Thyroid gland (tissue), 4 donors: Measurements from ENCODE around the gene FAM98A. TPM values are rescaled to one million over a fixed set of nuclear protein-coding genes. Genes with fewer than 3 reads are reported as not detected.

Experiments used
- DNase-seq, 2 donors: peaks; one replicate each; pipeline ENCODE4 v3.0.0-alpha.2; 2019
- H3K27ac ChIP-seq, 3 donors: fragments of 200-600 bp; sonication (generic); 1 replicate in 2 of 3; 2 replicates in 1 of 3; pipeline ENCODE4 v1.5.1; 2016 to 2019; ENCODE audit warnings: mild to moderate bottlenecking in 1 of 3, moderate library complexity in 1 of 3
- H3K27me3 ChIP-seq: fragments of 200-600 bp; sonication (generic); one replicate; pipeline ENCODE4 v1.5.1; 2019
- H3K36me3 ChIP-seq, 2 donors: fragments of 200-600 bp; sonication (generic); one replicate each; pipeline ENCODE4 v1.5.1; 2016 to 2019
- H3K4me1 ChIP-seq, 2 donors: fragments of 200-600 bp; sonication (generic); one replicate each; pipeline ENCODE4 v1.5.1; 2017 to 2019
- H3K4me3 ChIP-seq, 3 donors: fragments of 200-600 bp; sonication (generic); replicated peaks in 1 of 3; 1 replicate in 2 of 3; 2 replicates in 1 of 3; pipeline ENCODE4 v1.5.1; 2016; ENCODE audit warnings: mild to moderate bottlenecking in 1 of 3
- H3K9me3 ChIP-seq: fragments of 200-600 bp; sonication (generic); one replicate; pipeline ENCODE4 v1.5.1; 2017
- CTCF ChIP-seq, 6 experiments: fragments of 200-600 bp in 3 of 6; fragments of 450-650 bp in 3 of 6; sonication (generic) in 3 of 6; IDR thresholded peaks; one replicate each; pipeline ENCODE4 v1.5.1; 2016 to 2019; ENCODE audit warnings: antibody characterized with exemption in 6 of 6, mild to moderate bottlenecking in 2 of 6, inconsistent platforms in 1 of 6, moderate library complexity in 1 of 6
- POLR2A ChIP-seq, 2 donors: fragments of 450-650 bp; IDR thresholded peaks; one replicate each; pipeline ENCODE4 v1.6.1; 2017; ENCODE audit warnings: antibody characterized with exemption in 2 of 2, mild to moderate bottlenecking in 2 of 2, moderate library complexity in 1 of 2
- WGBS, 2 donors: methylation state at CpG; one replicate each; pipeline ENCODE4 v1.1.5; 2017; 5-methylcytosine and 5-hydroxymethylcytosine counted together
- intact Hi-C: fragments of 100-400 bp; cut with DNase I; formaldehyde crosslinking; loops from one replicate; pipeline ENCODE4 v1.15.1; 2023
- total RNA-seq, 4 donors: library from RNA; depleted of rRNA; stranded (reverse); fragments of >200 nt; gene quantifications; one replicate each; pipeline ENCODE4 v1.2.3, GENCODE V29; 2016

Gene FAM98A
- total RNA-seq, 4 donors from 2014 or later: 30.9 to 101 (median 70.7) TPM

GRCh38 chr2:33577668-33578067 lies 21.4 kb downstream of the FAM98A start:
- WGBS, 2 donors: 54 to 66% methylated on average over 2 of the region's 2 CpGs
- no peak for DNase-seq
- Histone ChIP-seq H3K4me1 (no peaks in the 10 kb centered on the region), H3K27me3 (no peaks in the 10 kb centered on the region), H3K9me3 (no peaks in the 10 kb centered on the region), H3K36me3 (no peaks in the 10 kb centered on the region), H3K27ac (no peak overlapping the region), H3K4me3 (no peak overlapping the region)
- intact Hi-C loops: no loop called here
- TF ChIP-seq CTCF (IDR thresholded peaks at IDR 0.05) (no peak), POLR2A (IDR thresholded peaks at IDR 0.05) (no peak)

DNA sequence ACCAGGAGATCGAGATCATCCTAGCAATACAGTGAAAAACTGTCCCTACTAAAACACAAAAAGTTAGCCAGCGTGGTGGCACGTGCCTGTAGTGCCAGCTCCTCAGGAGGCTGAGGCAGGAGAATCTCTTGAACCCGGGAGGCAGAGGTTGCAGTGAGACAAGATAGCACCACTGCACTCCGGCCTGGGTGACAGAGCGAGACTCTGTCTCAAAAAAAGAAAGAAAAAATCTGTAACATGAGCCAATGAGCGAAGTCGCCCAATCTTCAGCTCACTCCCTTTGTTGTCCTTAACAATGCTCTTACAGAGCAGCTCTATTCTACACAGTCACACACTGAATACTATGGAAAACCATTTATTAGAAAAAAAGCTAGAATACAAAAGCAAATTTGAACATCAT lies 22.0 kb downstream of the FAM98A start:
- no peaks in the 10 kb centered on the region for H3K4me1 ChIP-seq
- 79 to 88% methylated on average over 8 of the region's 8 CpGs for WGBS, 2 donors
- no peak for TF ChIP-seq POLR2A (IDR thresholded peaks at IDR 0.05)
- TF ChIP-seq CTCF (IDR thresholded peaks at IDR 0.05): no peak

GRCh38 chr2:33573657-33574056 lies 25.4 kb downstream of the FAM98A start:
- no peak for DNase-seq
- intact Hi-C loops: no loop called here
- Histone ChIP-seq H3K9me3 (no peaks in the 10 kb centered on the region), H3K36me3 (no peaks in the 10 kb centered on the region), H3K4me1 (no peaks in the 10 kb centered on the region), H3K27ac (no peak overlapping the region), H3K27me3 (no peaks in the 10 kb centered on the region), H3K4me3 (no peak overlapping the region)
- 90 to 96% methylated on average over 6 of the region's 6 CpGs for WGBS, 2 donors
- TF ChIP-seq POLR2A (IDR thresholded peaks at IDR 0.05): no peak
- no peak for TF ChIP-seq CTCF (IDR thresholded peaks at IDR 0.05)

More for the DNA sequence above, 22.0 kb downstream of the FAM98A start:
- H3K9me3 ChIP-seq: no peaks in the 10 kb centered on the region
- no peak overlapping the region for H3K4me3 ChIP-seq
- no peak overlapping the region for H3K27ac ChIP-seq
- intact Hi-C loops: no loop called here
- no peaks in the 10 kb centered on the region for H3K36me3 ChIP-seq
- no peak for DNase-seq
- no peaks in the 10 kb centered on the region for H3K27me3 ChIP-seq

- no peaks in the 10 kb centered on the region for H3K36me3 ChIP-seq
- H3K4me3 ChIP-seq: no peak overlapping the region
- H3K27ac ChIP-seq: no peak overlapping the region
- 82 to 88% methylated on average over 2 of the region's 2 CpGs for WGBS, 2 donors
- TF ChIP-seq CTCF (IDR thresholded peaks at IDR 0.05) (no peak), POLR2A (IDR thresholded peaks at IDR 0.05) (no peak)
- H3K9me3 ChIP-seq: no peaks in the 10 kb centered on the region
- DNase-seq: no peak
- intact Hi-C loops: no loop called here
- H3K27me3 ChIP-seq: no peaks in the 10 kb centered on the region
- H3K4me1 ChIP-seq: no peaks in the 10 kb centered on the region
Observed at GRCh38 chr2:33570681-33571080, 28.4 kb downstream of the FAM98A start.

GRCh38 chr2:33561872-33562271 lies 37.2 kb downstream of the FAM98A start:
- TF ChIP-seq CTCF (IDR thresholded peaks at IDR 0.05): no peak
- no peak for TF ChIP-seq POLR2A (IDR thresholded peaks at IDR 0.05)
- Histone ChIP-seq H3K4me3 (no peak overlapping the region), H3K27me3 (no peaks in the 10 kb centered on the region), H3K36me3 (no peaks in the 10 kb centered on the region), H3K4me1 (peaks cover 0 to 5% of the 10 kb centered on the region in 2 donors), H3K9me3 (no peaks in the 10 kb centered on the region), H3K27ac (no peak overlapping the region)
- DNase-seq: no peak
- intact Hi-C loops: no loop called here
